Fibroblast of lung (primary cell): Measurements from ENCODE around the gene SCN3A.

Experiments used
- EZH2 ChIP-seq: IDR thresholded peaks from 2 replicates; pipeline ENCODE4 v1.5.1; 2012; ENCODE audit warnings: low read length, control low read depth, mild to moderate bottlenecking; ENCODE audit errors: missing control alignments
- TF ChIP-seq, protein P1 (sequence below), 2 donors: IDR thresholded peaks in 1 of 2; conservative IDR thresholded peaks in 1 of 2; 1 replicate in 1 of 2; 2 replicates in 1 of 2; pipeline ENCODE4 v1.5.1; 2011 to 2012; ENCODE audit warnings: low read length in 2 of 2, control low read depth in 1 of 2, inconsistent platforms in 1 of 2, low read depth in 1 of 2, mild to moderate bottlenecking in 1 of 2

DNA sequence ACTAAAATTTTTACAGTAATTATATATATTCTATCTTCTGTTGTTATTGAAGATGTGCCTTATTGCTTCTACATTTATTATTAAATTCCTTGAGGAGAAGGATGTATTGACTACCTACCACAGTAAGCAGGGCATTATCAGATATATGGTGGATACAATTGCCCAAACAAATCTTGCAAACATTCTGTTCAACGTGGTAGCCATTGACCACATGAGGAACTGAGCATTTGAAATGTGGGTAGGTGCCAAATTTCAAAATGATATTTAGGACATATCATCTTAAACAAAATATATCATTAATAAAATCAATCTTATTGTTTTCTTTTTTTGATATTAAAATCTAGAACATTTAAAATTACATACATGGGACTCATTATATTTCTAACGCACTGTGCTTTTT, 11.1 kb downstream of the SCN3A start:
- TF ChIP-seq EZH2, result no peak
- TF ChIP-seq, protein P1, sequence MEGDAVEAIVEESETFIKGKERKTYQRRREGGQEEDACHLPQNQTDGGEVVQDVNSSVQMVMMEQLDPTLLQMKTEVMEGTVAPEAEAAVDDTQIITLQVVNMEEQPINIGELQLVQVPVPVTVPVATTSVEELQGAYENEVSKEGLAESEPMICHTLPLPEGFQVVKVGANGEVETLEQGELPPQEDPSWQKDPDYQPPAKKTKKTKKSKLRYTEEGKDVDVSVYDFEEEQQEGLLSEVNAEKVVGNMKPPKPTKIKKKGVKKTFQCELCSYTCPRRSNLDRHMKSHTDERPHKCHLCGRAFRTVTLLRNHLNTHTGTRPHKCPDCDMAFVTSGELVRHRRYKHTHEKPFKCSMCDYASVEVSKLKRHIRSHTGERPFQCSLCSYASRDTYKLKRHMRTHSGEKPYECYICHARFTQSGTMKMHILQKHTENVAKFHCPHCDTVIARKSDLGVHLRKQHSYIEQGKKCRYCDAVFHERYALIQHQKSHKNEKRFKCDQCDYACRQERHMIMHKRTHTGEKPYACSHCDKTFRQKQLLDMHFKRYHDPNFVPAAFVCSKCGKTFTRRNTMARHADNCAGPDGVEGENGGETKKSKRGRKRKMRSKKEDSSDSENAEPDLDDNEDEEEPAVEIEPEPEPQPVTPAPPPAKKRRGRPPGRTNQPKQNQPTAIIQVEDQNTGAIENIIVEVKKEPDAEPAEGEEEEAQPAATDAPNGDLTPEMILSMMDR (conservative IDR thresholded peaks at IDR 0.05 in 1 of 2, IDR thresholded peaks at IDR 0.05 in 1 of 2; ENCODE audit: low read depth in 1 of 2, low read length in 2 of 2), result no peak
